Measurements from ENCODE around the gene ANK2. TPM values are rescaled to one million over a fixed set of nuclear protein-coding genes. Genes with fewer than 3 reads are reported as not detected.

Gene ANK2
- total RNA-seq, 1 donor from 2014 or later: 58.3 TPM

DNA sequence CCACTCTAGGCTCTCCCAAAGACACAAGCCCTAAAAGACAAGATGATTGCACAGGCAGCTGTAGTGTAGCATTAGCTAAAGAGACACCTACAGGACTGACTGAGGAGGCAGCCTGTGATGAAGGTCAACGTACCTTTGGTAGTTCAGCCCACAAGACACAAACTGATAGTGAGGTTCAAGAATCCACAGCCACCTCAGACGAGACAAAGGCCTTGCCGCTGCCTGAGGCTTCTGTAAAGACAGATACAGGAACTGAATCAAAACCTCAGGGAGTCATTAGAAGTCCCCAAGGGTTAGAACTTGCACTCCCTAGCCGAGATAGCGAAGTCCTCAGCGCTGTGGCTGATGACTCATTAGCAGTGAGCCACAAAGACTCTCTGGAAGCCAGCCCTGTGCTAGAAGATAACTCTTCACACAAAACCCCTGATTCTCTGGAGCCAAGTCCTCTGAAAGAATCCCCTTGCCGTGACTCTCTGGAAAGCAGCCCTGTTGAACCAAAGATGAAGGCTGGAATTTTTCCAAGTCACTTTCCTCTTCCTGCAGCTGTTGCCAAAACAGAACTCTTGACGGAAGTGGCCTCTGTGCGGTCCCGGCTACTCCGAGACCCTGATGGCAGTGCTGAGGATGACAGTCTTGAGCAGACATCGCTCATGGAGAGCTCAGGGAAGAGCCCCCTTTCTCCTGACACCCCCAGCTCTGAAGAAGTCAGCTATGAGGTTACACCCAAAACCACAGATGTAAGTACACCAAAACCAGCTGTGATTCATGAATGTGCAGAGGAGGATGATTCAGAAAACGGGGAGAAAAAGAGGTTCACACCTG, 306.3 kb downstream of the ANK2 start:
- Mint-ChIP-seq H3K27ac (ENCODE audit: unreplicated experiment) (no peak overlapping the region), H3K27me3 (ENCODE audit: low read depth) (no peaks in the 10 kb centered on the region), H3K4me3 (no peak overlapping the region), H3K36me3 (ENCODE audit: low read depth) (peaks cover 47% of the 10 kb centered on the region), H3K4me1 (no peaks in the 10 kb centered on the region), H3K9me3 (peaks cover 14% of the 10 kb centered on the region)
- TF ChIP-seq, protein P1, sequence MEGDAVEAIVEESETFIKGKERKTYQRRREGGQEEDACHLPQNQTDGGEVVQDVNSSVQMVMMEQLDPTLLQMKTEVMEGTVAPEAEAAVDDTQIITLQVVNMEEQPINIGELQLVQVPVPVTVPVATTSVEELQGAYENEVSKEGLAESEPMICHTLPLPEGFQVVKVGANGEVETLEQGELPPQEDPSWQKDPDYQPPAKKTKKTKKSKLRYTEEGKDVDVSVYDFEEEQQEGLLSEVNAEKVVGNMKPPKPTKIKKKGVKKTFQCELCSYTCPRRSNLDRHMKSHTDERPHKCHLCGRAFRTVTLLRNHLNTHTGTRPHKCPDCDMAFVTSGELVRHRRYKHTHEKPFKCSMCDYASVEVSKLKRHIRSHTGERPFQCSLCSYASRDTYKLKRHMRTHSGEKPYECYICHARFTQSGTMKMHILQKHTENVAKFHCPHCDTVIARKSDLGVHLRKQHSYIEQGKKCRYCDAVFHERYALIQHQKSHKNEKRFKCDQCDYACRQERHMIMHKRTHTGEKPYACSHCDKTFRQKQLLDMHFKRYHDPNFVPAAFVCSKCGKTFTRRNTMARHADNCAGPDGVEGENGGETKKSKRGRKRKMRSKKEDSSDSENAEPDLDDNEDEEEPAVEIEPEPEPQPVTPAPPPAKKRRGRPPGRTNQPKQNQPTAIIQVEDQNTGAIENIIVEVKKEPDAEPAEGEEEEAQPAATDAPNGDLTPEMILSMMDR (conservative IDR thresholded peaks at IDR 0.05): no peak
- DNase-seq (ENCODE audit: low read depth, low spot score): no peak

- Mint-ChIP-seq H3K4me3 (no peak overlapping the region), H3K36me3 (ENCODE audit: low read depth) (peaks cover 48% of the 10 kb centered on the region), H3K27ac (ENCODE audit: unreplicated experiment) (no peak overlapping the region), H3K9me3 (peaks cover 14% of the 10 kb centered on the region), H3K4me1 (no peaks in the 10 kb centered on the region), H3K27me3 (ENCODE audit: low read depth) (no peaks in the 10 kb centered on the region)
- TF ChIP-seq, protein P1 (conservative IDR thresholded peaks at IDR 0.05): no peak
- DNase-seq (ENCODE audit: low read depth, low spot score): no peak
These were observed 307.0 kb downstream of the ANK2 start for GRCh38 chr4:113356453-113356852.

GRCh38 chr4:113358784-113359183, 309.3 kb downstream of the ANK2 start:
- Mint-ChIP-seq H3K4me1 (no peaks in the 10 kb centered on the region), H3K27me3 (ENCODE audit: low read depth) (no peaks in the 10 kb centered on the region), H3K9me3 (peaks cover 14% of the 10 kb centered on the region), H3K4me3 (no peak overlapping the region), H3K27ac (ENCODE audit: unreplicated experiment) (no peak overlapping the region), H3K36me3 (ENCODE audit: low read depth) (peaks cover 38% of the 10 kb centered on the region)
- TF ChIP-seq, protein P1 (conservative IDR thresholded peaks at IDR 0.05): no peak
- no peak for DNase-seq (ENCODE audit: low read depth, low spot score)

- no peaks in the 10 kb centered on the region for H3K9me3 Mint-ChIP-seq
- DNase-seq (ENCODE audit: low read depth, low spot score): no peak
- H3K4me3 Mint-ChIP-seq: no peak overlapping the region
- TF ChIP-seq, protein P1 (conservative IDR thresholded peaks at IDR 0.05): no peak
- no peak overlapping the region for H3K27ac Mint-ChIP-seq (ENCODE audit: unreplicated experiment)
- H3K36me3 Mint-ChIP-seq (ENCODE audit: low read depth): peaks cover 24% of the 10 kb centered on the region
- no peaks in the 10 kb centered on the region for H3K4me1 Mint-ChIP-seq
- H3K27me3 Mint-ChIP-seq (ENCODE audit: low read depth): no peaks in the 10 kb centered on the region
These were observed 315.9 kb downstream of the ANK2 start for GRCh38 chr4:113365377-113365776.

- no peaks in the 10 kb centered on the region for H3K4me1 Mint-ChIP-seq
- no peak overlapping the region for H3K4me3 Mint-ChIP-seq
- no peak for DNase-seq (ENCODE audit: low read depth, low spot score)
- H3K9me3 Mint-ChIP-seq: no peaks in the 10 kb centered on the region
- no peak overlapping the region for H3K27ac Mint-ChIP-seq (ENCODE audit: unreplicated experiment)
- H3K27me3 Mint-ChIP-seq (ENCODE audit: low read depth): no peaks in the 10 kb centered on the region
- TF ChIP-seq, protein P1 (conservative IDR thresholded peaks at IDR 0.05): no peak
- H3K36me3 Mint-ChIP-seq (ENCODE audit: low read depth): peaks cover 24% of the 10 kb centered on the region
These were observed 318.6 kb downstream of the ANK2 start for GRCh38 chr4:113368056-113368455.
